Erythroblast (primary cell): ENCODE data around the gene PDZD8.
A peak's percentile ranks its signal among the peaks of the same experiment; 100 is the strongest.

ENCODE experiments used
- DNase-seq, 2 experiments: peaks; one replicate each; lab custom pipeline; 2025; lab: John Stamatoyannopoulos, UW
- GATA1 ChIP-seq: IDR thresholded peaks from 2 replicates; pipeline ENCODE4 v1.6.1; 2011; ENCODE audit warnings: low read depth, mild to moderate bottlenecking, control low read depth, low read length, moderate library complexity
- POLR2A ChIP-seq: IDR thresholded peaks from 2 replicates; pipeline ENCODE4 v1.6.1; 2011; ENCODE audit warnings: mild to moderate bottlenecking, low read length

PDZD8 gene

DNA sequence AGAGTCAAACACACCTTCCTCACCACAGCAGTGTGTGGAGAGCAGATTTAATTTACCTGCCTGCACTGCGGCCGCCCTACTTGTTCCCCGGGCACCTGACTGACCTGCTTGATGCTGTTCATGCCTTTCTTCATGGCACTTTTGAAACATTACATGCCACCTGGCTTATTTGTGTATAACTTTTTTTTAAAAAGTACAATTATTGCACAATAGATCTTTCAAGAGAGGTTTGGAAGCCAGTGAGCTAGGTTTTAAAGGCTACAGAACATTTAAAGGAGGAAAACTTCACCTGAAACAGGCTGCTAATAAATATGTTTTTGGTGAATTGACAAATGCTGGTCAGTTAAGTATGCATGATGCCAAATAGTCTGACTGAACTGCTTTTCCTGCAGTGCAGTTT is 101.3 kb downstream of the PDZD8 start:
- no peak for DNase-seq
- TF ChIP-seq POLR2A: no peak
- TF ChIP-seq GATA1: no peak

- TF ChIP-seq GATA1 (no peak), POLR2A (no peak)
- peak; percentile 40 to 62 for DNase-seq
Measured at GRCh38 chr10:117272195-117273076, 102.8 kb downstream of the PDZD8 start.

- no peak for TF ChIP-seq GATA1
- no peak for TF ChIP-seq POLR2A
- DNase-seq: no peak
Measured at GRCh38 chr10:117271427-117271826, 103.8 kb downstream of the PDZD8 start.

- peak in 1 of 2 experiments; percentile 12 for DNase-seq
Measured at GRCh38 chr10:117268907-117269306, 106.3 kb downstream of the PDZD8 start.

GRCh38 chr10:117268258-117268657 is 107.0 kb downstream of the PDZD8 start:
- TF ChIP-seq POLR2A (no peak), GATA1 (no peak)

More at GRCh38 chr10:117268907-117269306, 106.3 kb downstream of the PDZD8 start:
- TF ChIP-seq GATA1 (no peak), POLR2A (no peak)

DNA sequence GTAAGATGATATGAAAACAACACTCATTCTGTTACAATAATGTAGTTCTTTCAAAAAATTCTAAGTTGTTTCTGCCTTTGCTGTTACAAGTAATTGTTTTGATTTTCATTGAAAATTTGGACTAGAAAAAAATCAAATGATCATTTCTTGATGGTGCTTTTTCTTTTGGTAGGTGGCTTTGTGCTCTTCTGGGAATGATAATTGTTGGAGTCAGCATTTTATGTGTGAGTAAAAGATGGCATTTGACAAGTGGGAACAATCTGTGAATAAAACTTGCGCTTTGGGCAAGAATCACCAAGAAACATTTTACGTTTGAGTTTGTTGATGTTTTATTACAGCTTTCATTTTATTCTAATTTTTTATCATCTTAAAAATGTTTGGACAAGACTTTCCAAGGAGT is 108.4 kb downstream of the PDZD8 start:
- TF ChIP-seq GATA1 (no peak), POLR2A (no peak)
- no peak for DNase-seq

More at GRCh38 chr10:117268258-117268657, 107.0 kb downstream of the PDZD8 start:
- DNase-seq: no peak

GRCh38 chr10:117266400-117266799 is 108.8 kb downstream of the PDZD8 start:
- no peak for TF ChIP-seq GATA1
- TF ChIP-seq POLR2A: no peak
- DNase-seq: peak; percentile 43 to 82

DNA sequence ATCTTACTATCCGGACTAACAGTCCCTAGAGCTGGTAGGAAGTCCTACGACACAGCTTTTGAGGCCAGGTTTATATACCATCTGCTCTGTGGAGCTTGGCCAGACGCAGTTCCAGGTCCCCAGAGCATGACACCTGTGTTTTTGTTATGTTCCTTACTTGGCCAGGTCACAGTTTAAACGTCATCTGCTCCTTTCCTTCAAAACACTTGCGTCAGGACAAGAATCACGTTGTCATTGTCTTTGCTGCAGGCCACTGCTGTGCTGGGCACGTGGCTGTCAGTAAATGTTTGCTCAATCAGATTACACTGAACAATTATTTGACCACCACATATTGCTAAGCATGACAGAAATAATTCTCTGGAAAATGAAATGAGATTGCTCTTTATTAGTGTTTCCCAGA is 110.5 kb downstream of the PDZD8 start:
- DNase-seq: peak in 1 of 2 experiments; percentile 15

DNA sequence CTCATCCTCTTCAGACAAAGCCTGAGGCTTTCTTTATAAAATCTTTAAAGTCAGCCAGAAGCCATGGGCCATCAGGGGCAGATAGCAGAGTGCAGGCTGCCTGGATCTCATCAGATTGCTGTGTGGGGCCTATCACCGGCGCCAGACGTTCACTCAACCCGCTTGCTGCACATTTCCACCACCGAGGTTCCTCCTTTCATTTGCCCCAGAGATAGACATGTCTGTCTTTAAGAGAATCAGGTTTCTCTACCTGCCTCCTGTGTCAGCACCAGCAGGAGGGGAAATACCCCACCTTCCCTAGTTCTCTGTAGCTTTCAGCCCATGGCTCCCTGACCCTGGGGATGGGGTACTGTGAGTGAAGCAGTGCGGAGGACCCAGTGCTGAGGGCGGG is 112.3 kb downstream of the PDZD8 start:
- no peak for TF ChIP-seq GATA1
- TF ChIP-seq POLR2A: no peak

More for the DNA sequence above, 110.5 kb downstream of the PDZD8 start:
- no peak for TF ChIP-seq GATA1
- no peak for TF ChIP-seq POLR2A

DNA sequence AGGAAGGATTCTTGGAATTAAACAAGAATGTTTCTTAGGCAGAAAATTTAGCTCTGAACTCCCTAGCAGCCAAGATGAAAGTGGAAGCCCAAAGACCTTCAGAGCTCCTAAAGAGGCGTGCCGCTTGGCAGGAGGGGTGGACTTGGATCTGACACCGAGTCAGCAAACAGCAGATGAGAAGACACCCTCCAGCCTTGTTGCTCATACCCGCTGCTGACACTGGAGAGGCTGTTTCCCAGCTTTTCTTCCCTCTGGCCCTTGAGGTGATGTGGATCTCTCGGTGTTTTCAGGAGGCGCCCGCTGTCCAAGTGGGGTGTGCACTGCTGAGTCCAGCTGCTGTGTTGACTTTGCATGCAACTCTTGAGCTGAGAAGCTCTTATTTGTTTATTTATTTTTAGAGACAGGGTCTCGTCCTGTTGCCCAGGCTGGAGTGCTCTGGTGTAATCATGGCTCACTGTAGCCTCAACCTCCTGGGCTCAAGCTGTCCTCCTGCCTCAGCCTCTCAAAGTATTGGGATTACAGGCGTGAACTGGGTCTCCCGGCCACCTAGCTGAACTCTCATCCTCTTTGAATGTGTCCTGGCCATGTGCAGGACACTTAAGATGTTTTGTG is 112.8 kb downstream of the PDZD8 start:
- TF ChIP-seq POLR2A (no peak), GATA1 (no peak)
- peak; percentile 35 to 40 for DNase-seq

More for the DNA sequence above, 112.3 kb downstream of the PDZD8 start:
- DNase-seq: peak; percentile 74 to 92

- TF ChIP-seq POLR2A (no peak), GATA1 (no peak)
- no peak for DNase-seq
Measured at GRCh38 chr10:117261501-117261900, 113.7 kb downstream of the PDZD8 start.

DNA sequence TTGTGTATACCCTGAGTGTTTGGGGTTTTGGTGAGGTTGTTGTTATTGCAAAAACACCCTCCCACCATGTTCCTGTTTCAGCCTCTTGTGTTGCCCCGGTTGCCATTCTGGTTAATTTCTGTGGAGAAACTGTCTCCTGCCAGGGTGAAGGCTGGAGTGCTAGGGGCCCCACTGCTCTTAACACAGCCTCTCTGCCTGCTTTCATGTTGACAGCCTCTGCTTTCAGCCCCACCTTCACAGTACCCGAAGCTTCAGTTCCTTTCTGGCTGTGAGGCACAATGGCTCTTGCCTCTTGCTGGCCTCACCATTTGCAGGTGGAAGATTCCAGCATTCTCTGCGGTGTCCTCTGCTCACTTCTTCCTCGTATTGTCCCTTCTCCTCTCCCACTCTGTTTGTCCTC is 115.2 kb downstream of the PDZD8 start:
- no peak for DNase-seq
- TF ChIP-seq POLR2A: no peak
- TF ChIP-seq GATA1: no peak

GRCh38 chr10:117259279-117259678 is 116.0 kb downstream of the PDZD8 start:
- no peak for DNase-seq
- TF ChIP-seq POLR2A: no peak
- TF ChIP-seq GATA1: no peak

- DNase-seq: no peak
- TF ChIP-seq POLR2A: no peak
- TF ChIP-seq GATA1: no peak
Measured at GRCh38 chr10:117257721-117258120, 117.5 kb downstream of the PDZD8 start.
